HG03442 (cell line): Measurements from ENCODE around the gene TBC1D12.
"Not testable (repeated sequence)": the region's sequence is repeated elsewhere in the genome, so short reads cannot be mapped to it uniquely, and the experiment has no call there.

Experiments used
- ATAC-seq: cut with Tn5 transposase; IDR thresholded peaks from one replicate; pipeline ENCODE4 v1.9.1; 2021; ENCODE audit warnings: mild to moderate bottlenecking, moderate library complexity; ENCODE audit not compliant: unreplicated experiment

Gene TBC1D12

DNA sequence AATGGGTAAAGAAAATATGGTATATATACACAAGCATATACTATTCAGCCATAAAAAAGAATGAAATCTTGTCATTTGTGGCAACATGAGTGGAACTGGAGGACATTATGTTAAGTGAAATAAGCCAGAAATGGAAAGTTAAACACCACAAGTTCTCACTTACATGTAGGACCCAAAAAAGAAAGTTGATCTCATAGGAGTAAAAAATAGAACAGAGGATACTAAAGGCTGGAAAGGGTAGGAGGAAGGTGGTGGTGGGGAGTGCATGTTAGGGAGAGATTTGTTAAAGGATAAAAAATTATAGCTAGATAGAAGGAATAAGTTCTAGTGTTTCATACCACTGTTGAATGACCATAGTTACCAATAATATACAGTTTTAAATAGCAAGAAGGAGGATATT lies 48.4 kb downstream of the TBC1D12 start:
- ATAC-seq = no peak

GRCh38 chr10:94451883-94452519 lies 49.7 kb downstream of the TBC1D12 start:
- ATAC-seq = no peak

DNA sequence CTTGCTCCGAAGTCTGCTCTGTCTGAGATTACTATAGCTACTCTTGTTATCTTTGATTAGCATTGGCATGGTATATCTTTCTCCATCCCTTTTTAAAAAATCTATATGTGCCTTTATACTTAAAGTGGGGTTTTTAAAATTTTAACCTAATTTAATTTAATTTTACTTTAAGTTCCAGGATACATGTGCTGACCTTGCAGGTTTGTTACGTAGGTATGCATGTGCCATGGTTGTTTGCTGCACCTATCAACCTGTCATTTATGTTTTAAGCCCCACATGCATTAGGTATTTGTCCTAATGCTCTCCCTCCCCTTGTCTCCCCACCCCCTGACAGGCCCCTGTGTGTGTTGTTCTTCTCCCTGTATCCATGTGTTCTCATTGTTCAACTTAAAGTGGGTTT lies 54.6 kb downstream of the TBC1D12 start:
- no peak for ATAC-seq

- no peak for ATAC-seq
Measured at GRCh38 chr10:94459385-94459784, 57.0 kb downstream of the TBC1D12 start.

- ATAC-seq = no peak
Measured at GRCh38 chr10:94461503-94461902, 59.2 kb downstream of the TBC1D12 start.

DNA sequence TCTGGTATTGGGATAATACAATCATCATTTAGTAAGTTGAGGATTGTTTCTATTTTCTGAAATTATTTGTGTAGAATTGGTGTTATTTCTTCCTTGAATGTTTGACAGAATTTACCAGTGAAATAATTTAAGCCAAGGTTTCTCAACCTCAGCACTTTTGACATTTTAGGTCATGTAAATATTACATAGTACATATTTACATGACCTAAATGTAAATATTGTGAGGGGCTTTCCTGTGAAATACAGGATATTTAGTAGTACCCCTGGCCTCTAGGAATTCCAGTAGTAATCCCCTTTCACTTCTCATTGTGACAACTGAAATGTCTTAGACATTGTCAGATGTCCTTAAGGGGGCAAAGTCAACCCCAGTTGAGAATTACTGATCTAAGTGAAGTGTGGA lies 59.8 kb downstream of the TBC1D12 start:
- ATAC-seq = no peak

GRCh38 chr10:94465684-94466083 lies 63.3 kb downstream of the TBC1D12 start:
- ATAC-seq = no peak

DNA sequence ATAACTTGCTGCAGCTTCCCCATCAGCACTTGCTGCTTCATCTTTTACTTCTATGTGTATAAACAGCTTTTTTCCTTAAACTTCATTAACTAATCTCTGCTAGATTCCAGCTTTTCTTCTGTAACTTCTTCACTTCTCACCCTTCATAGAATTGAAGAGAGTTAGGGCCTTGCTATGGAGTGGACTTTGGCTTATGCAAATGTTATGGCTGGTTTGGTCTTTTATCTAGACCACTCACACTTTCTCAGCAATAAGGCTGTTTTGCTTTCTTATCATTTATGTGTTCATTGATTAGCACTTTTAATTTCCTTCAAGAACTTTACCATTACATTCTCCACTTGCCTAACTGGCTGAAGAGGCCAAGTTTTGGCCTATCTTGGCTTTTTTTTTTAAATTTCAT lies 79.1 kb downstream of the TBC1D12 start:
- no peak for ATAC-seq

DNA sequence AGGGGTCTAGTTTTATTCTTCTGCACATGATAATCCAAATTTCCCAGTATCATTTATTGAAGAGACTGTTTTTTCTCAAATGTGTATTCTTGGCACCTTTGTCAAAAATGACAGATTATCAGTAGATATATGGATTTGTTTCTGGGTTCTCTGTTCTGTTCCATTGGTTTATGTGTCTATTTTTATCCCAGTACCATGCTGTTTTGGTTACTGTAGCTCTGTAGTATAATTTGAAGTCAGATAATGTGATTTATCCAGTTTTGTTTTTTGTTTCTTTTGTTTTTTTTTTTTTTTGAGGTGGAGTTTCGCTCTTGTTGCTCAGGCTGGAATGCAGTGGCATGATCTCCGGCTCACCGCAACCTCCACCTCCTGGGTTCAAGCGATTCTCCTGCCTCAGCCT lies 81.6 kb downstream of the TBC1D12 start:
- no peak for ATAC-seq

DNA sequence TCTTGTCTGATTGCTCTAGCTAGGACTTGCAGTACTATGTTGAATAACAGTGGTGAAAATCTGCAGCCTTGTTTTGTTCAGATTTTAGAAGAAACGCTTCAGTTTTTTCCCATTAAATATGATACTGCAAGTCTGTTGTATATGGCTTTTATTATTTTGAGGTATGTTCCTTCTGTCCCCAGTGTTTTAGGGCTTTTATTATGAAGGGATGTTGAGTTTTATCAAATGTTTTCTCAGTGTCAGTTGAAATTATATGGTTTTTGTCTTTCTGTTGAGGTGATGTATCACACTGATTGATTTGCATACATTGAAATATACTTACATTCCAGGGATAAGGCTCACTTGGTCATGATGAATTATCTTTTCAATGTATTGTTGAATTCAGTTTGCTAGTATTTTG lies 82.8 kb downstream of the TBC1D12 start:
- ATAC-seq = no peak

DNA sequence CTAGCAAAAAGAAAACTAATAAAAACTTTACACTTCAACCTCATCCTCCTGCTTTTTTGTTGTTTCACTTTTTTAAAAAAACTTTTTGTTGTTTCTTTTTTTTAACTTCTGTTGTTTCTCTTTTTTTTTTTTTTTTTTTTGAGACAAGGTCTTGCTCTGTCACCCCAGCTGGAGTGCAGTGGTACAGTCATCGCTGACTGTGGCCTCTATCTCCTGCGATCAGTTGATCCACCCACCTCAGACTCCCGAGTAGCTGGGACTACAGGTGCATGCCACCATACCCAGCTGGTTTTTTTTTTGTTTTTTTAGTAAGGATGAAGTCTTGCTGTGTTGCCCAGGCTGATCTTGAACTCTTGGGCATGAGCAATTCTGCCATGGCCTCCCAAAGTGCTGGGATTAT lies 85.2 kb downstream of the TBC1D12 start:
- no peak for ATAC-seq

DNA sequence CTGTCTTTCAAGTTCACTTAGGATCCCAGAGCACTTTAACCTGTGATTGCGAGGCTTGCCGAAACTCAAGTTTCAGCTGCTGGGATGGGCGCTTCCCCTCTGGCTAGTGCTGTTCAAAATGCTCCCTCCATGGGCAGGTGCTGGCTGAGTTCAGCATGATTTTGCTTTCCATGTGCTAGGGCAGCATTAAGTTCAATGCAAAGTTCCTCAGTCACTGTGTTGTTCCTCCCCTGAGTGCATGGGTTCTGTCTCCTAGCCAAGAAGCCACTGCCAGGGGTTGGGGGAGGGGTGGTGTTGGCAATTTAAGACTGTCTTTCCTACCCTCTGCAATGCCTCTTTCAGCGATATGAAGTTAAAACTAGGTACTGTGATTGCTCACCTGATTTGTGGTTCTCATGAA lies 86.8 kb downstream of the TBC1D12 start:
- no peak for ATAC-seq

DNA sequence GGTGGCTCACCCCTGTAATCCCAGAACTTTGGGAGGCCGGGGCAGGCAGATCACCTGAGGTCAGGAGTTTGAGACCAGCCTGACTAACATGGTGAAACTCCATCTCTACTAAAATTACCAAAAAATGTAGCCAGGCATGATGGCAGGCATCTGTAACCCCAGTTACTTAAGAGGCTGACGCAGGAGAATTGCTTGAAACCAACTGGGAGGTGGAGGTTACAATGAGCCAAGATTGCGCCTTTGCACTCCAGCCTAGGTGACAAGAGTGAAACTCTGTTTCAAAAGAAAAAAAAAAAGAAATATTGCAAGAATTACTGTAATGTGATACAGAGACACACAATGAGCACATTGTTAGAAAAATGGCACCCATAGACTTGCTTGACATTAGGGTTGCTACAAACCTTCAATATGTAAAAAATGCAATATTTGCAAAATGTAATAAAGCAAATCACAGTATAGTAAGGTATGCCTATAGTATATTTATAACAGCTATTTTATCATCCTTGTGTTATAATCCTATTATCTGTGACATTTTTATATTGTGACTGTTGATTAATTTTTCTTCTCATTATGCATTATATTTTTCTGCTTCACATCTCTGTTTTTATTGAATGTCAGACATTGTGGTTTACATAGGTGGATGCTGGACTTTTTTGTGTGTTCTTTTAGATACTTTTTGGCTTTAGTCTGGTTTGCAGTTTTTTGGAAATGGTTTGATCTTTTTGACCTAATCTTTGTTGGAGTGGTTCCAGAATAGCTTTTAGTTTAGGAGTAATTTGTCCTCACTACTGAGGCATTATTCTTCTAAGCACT lies 87.8 kb downstream of the TBC1D12 start:
- ATAC-seq = no peak

DNA sequence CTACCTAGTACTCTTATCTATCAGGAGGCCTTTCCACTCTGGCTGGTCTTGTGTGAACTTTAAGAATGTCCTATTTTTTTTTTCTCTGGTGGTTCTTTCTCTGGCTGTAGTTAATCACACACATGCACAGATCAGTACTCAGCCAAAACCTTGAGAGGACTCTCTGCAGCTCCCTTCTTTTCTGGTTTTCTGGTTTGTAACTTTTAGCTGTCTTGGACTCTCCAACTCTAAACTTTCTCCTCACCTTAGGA lies 88.4 kb downstream of the TBC1D12 start:
- ATAC-seq = no peak

DNA sequence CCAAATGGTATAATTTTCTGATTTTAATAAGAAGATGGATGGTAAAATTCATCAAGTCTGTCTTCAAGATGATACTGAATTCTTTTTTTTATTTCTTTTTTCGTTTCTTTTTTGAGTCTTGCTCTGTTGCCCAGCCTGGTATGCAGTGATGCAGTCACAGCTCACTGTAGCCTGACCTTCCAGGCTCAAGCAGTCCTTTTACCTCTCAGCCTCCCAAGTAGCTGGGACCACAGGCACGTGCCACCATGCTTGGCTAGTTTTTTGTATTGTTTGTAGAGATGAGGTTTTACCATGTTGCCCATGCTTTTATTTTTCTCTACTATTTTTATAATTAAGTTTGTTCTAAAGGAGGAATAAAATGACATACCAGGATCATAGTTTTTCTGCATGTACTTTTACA lies 91.1 kb downstream of the TBC1D12 start:
- no peak for ATAC-seq

GRCh38 chr10:94496010-94496409 lies 93.7 kb downstream of the TBC1D12 start:
- peak; percentile 80 for ATAC-seq

DNA sequence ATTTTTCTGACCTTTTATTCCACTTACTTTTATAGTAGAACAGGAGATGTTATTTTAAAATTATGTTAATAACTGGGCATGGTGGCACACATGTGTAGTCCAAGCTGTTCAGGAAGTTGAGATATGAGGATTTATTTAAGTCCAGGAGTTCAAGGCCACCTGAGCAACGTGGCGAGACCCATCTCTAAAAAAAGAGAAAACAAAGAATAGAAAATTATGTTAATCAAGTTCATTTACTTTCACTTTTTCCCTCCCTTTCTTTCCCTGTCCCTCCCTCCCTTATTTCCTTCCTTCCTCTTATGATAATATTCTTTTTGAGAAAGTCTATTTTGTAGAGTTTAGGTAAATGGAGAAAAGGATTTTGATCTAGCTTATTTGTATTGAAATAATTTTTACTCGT lies 94.3 kb downstream of the TBC1D12 start:
- no peak for ATAC-seq

- ATAC-seq = no peak
Measured at GRCh38 chr10:94500063-94500462, 97.7 kb downstream of the TBC1D12 start.

DNA sequence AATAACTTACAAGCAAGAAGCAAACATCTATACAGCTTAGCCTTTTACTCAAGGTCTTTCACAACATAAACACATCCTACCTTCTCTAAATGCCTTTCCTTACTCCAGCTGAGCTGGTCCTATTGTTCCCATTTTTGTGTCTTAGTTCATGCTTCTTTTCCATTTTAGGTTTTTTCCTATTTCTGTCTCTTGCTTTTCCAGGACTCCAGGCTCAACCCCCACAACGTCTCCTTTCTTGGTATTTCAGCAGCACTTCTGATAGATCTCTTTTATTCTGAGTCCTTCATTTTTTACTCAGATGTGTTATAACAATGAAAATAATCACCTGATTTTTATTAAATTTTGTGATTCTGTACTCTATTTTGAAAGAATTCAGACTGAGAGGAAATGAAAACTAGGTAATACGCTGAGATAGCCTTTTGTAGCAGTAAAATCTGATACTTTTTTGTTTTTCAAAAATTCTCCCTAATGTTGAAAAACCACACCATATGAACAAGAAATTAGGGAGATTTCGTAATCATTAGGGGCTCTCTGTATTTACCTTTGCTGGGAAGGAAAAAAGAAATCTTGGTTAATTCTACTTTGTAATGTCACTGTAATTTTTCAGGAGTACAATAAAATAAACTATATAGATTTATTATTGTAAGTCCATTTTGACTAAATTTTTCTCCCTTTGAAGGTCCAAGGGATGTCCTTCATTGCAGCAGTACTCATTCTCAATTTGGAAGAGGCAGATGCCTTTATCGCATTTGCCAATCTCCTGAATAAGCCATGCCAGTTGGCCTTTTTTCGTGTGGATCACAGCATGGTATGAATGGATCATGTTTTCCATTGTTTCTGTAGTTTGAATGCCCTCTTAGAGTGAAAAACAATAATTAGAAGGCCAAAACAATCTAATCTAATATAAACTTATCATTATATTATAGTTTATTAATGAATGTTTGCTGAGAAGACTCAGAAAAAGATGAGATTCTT lies 119.2 kb downstream of the TBC1D12 start:
- no peak for ATAC-seq

DNA sequence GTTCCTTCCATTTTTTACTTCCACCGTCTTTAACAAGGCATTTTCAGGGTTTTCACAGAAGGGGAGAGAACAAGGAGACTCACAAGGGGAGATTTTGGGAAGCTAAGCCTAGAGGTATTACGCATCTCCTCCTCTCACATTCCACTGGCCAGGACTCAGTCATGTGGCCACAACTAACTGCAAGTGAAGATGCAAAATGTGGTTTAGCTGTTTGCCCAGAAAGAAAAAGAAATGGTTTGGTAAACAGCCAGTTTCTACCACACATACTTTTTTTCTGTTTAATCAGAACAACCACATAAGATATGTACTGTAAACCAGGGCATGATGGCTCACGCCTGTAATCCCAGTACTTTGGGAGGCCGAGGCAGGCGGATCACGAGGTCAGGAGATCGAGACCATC lies 121.8 kb downstream of the TBC1D12 start:
- ATAC-seq = no peak

- ATAC-seq = no peak
Measured at GRCh38 chr10:94524711-94525110, 122.4 kb downstream of the TBC1D12 start.

GRCh38 chr10:94531550-94531949 lies 129.2 kb downstream of the TBC1D12 start:
- not testable (repeated sequence) for ATAC-seq
